HG02759 (cell line): ENCODE results near the gene CARF.
"Not testable (repeated sequence)": the region's sequence is repeated elsewhere in the genome, so short reads cannot be mapped to it uniquely, and the experiment has no call there.

Experiments used
- ATAC-seq: cut with Tn5 transposase; IDR thresholded peaks from one replicate; pipeline ENCODE4 v1.9.1; 2021; ENCODE audit warnings: mild to moderate bottlenecking, moderate library complexity; ENCODE audit not compliant: unreplicated experiment

The CARF gene

GRCh38 chr2:202933958-202934357 is 21.9 kb downstream of the CARF start:
- ATAC-seq = no peak

- ATAC-seq = no peak
Observed at GRCh38 chr2:202934456-202934855, 22.4 kb downstream of the CARF start.

GRCh38 chr2:202938960-202939359 is 26.9 kb downstream of the CARF start:
- ATAC-seq = no peak

- ATAC-seq = no peak
Observed at GRCh38 chr2:202941771-202942170, 29.7 kb downstream of the CARF start.

GRCh38 chr2:202944408-202944807 is 32.3 kb downstream of the CARF start:
- ATAC-seq = no peak

GRCh38 chr2:202944816-202945215 is 32.7 kb downstream of the CARF start:
- ATAC-seq = no peak

- ATAC-seq = no peak
Observed at GRCh38 chr2:202945497-202945896, 33.4 kb downstream of the CARF start.

- ATAC-seq = not testable (repeated sequence)
Observed at GRCh38 chr2:202949333-202949732, 37.3 kb downstream of the CARF start.

GRCh38 chr2:202950592-202950991 is 38.5 kb downstream of the CARF start:
- no peak for ATAC-seq

- ATAC-seq = no peak
Observed at GRCh38 chr2:202960524-202960923, 48.4 kb downstream of the CARF start.

GRCh38 chr2:202963712-202964111 is 51.6 kb downstream of the CARF start:
- ATAC-seq = no peak

GRCh38 chr2:202965810-202966460 is 53.9 kb downstream of the CARF start:
- ATAC-seq = peak; percentile 98

GRCh38 chr2:202969404-202969803 is 57.3 kb downstream of the CARF start:
- not testable (repeated sequence) for ATAC-seq

GRCh38 chr2:202976809-202977208 is 64.7 kb downstream of the CARF start:
- no peak for ATAC-seq

GRCh38 chr2:202982779-202983491 is 70.9 kb downstream of the CARF start:
- no peak for ATAC-seq

- no peak for ATAC-seq
Observed at GRCh38 chr2:202989749-202990148, 77.7 kb downstream of the CARF start.

GRCh38 chr2:202990501-202990900 is 78.4 kb downstream of the CARF start:
- ATAC-seq = no peak

GRCh38 chr2:202997113-202997512 is 85.0 kb downstream of the CARF start:
- ATAC-seq = not testable (repeated sequence)

GRCh38 chr2:203002054-203002821 is 90.2 kb downstream of the CARF start:
- ATAC-seq = no peak

GRCh38 chr2:203003716-203004115 is 91.6 kb downstream of the CARF start:
- ATAC-seq = no peak

GRCh38 chr2:203014456-203015199 is 102.6 kb downstream of the CARF start, which contains the start of gene NBEAL1:
TSS of gene NBEAL1 (plus strand) at chr2:203014875. CDS start at chr2:203016385, 1,510 bp downstream.
- ATAC-seq = peak; percentile 98
